Myocyte (in vitro differentiated cells): ENCODE results near the gene LAMB1. TPM values are rescaled to one million over a fixed set of nuclear protein-coding genes. Genes with fewer than 3 reads are reported as not detected.

ENCODE experiments used
- DNase-seq: peaks from one replicate; pipeline ENCODE4 v3.0.0-alpha.2; 2012; ENCODE audit warnings: low read depth
- total RNA-seq: library from RNA; depleted of rRNA; stranded (reverse); fragments of >200 nt; gene quantifications from 2 replicates; pipeline ENCODE4 v1.2.3, GENCODE V29; 2014

LAMB1 gene
- total RNA-seq, 1 donor from 2014 or later = 105 TPM

DNA sequence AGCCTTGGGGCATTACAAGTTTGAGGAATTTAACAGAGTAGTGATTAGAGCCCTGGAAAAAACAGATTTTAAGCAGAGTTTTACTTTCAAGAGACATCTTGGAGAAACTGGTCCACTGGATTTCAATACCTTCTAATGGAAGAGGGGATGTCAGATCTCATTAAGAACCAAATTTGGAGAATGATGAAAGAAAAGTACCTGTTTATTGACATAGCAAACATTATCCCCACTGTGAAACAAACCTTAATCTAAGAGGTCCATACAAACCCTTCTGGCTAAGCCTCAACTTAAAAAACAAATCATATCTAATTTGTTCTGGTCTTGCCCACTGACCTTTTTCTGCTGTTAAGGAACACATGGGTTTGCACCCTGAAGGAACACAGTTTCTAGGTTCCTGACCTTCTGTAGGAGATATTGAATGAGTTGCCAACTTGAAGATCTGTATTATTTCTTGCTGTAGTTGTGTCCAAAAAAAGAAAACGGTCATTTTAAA, 53.5 kb downstream of the LAMB1 start:
- no peak for DNase-seq

DNA sequence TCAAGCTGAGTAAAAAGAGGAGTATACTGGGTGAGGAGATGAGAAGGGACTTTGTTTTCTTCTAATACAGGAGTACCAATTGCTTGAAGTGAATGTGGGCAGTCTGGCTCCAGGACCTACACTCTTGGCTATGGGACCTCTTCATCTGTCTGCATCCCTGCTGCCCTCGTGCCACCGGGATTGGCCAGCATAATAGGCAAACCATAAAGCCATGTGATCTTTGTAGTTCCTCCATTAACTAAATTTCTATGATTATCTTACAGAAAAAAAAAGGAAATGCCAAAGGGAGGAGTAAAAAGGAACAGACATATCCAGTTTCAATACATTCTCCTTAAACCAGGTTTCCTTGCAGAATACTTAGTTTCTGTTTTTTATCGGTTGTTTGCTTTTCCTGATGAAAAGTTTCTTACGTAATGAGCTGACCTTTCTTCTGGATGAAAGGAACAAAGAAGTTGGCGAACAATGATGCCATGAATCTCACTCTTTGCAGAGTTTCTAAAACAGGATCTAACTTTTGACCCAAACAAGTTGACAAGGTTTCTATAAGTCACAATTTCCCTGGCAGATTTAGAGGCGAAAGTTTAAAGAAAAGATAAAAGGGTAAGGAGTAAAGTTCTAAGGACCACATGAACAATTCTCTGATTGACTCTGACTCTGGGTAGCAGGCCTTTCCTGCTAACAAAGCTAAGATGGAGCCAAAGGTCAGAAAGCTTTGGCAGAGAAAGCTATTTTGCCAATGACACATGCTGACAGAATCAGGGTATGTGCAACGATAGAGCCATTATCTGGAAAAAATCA, 54.1 kb downstream of the LAMB1 start:
- peak; percentile 65 for DNase-seq

DNA sequence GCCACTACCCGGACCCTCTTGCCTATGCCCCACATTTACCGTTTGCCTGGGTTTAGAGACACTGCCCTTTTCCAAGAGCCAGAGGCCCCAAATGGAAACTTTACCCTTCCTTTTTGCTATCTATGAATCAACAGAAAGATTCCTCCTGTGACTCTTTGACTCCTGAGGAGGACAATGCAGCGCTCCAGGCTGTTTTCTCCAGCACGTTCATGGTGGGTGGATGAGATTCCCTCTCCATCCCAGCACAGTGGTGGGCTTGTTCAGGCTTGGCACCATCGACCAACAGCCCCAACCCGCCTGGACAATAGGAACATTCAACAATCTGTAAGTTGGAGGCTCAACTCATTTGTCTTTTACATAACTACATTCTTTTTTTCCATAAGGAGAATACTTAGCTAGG, 56.1 kb downstream of the LAMB1 start:
- no peak for DNase-seq

DNA sequence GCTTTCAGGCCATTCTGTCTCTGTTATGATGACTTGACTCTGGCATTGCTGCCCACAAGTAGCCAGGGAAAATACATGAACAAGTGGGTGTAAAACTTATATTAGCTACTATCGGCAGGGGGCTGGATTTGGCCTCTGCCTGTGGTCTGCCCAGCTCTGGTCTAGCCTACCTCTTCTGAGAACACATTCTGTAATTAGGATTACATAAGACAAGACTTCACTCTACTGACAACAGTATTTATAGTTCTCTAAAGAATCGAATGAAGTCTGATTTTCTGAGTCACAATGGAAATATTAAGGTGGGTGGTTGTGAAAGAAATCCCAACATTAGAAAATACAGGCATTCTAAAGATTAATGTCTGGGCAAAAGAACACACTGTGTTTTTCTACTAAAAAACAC, 56.5 kb downstream of the LAMB1 start:
- peak; percentile 57 for DNase-seq

DNA sequence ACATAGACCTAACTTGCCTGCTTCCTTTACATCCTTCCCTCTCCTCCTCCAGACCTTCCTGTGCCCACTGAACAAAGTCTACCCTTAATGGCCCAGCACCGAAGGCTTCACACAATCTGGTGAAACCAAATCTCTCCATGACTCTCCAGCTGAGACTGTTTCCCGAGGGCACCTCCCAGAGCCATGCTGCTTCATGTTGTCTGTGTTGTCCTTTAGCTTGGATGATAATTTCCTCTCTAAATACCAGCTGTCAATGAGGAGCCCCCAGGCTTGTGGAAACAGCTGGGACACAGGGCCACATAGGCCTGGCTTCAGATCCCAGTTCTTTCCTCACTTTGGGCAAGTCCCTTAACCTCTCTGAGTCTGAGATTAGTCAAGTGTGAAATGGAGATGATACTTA, 57.6 kb downstream of the LAMB1 start:
- peak; percentile 79 for DNase-seq

DNA sequence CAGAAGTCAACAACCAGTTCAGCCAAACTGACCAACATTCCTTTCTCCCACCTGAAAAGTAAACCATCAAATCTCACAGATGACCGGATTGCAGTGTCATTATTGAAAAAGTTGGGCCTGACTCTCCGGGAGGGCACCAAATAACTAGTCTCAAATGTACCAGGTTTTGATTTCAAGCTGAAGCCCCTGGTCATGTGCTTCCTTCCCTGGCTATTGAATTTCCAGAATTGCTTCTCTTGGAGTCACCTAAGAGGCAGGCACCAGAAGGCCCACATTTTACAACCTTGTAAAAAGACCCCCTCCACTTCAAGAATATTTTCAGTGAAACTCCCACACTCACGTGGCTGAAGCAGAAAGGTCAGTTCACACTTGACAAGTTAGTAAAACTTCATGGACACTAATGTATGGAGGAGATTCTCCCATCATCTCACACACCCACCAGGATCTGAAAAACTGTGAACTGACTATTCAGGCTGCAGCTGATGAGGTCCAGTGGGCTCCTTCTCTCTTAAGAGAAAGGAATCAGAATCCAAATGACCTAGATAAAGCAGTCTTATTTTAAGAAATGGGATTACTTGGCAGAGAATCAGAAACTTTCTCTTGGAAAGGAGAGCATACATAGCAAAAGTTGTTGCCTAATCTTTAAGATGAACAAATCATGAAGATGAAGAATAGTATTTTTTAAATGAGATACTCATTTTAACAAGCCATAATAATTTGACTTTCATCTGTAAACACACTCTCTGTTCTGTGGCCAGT, 58.4 kb downstream of the LAMB1 start:
- DNase-seq = no peak

DNA sequence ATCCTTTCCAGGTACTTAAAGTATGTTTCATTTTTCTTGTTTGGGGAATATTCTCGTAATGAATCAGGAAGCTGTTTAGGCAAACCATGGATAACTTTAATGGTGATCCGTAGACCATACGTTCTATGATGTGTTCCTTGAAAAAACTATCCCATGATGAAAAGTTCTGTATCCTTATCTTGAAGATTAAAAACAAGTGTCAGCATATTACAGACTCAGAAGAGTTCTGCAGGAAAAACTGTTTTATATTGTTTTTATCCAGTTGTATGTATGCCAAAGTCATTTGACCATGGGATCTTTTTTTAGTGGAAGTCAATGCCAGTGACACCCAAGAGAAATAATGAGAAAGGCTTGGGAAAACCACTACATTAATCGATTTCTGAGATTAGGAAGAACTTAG, 59.9 kb downstream of the LAMB1 start:
- DNase-seq = no peak

DNA sequence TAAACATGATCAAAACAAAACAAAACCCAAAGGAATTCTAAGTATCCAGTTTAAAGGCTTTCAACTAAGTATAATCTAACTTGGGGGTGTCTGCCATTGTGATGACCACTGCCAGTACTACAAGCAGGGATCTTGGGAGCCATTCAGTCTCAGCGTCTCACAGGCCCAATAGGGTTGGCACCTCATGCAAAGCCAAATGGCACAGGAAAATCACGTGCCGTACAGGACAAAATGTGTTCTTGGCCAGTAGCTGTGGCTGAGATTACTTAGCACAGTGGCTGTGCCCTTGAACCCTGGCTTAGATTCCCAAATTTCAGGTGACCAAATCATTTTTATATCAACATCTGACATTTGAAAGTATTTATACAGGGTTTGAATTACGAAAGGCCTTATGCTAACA, 62.0 kb downstream of the LAMB1 start:
- no peak for DNase-seq

DNA sequence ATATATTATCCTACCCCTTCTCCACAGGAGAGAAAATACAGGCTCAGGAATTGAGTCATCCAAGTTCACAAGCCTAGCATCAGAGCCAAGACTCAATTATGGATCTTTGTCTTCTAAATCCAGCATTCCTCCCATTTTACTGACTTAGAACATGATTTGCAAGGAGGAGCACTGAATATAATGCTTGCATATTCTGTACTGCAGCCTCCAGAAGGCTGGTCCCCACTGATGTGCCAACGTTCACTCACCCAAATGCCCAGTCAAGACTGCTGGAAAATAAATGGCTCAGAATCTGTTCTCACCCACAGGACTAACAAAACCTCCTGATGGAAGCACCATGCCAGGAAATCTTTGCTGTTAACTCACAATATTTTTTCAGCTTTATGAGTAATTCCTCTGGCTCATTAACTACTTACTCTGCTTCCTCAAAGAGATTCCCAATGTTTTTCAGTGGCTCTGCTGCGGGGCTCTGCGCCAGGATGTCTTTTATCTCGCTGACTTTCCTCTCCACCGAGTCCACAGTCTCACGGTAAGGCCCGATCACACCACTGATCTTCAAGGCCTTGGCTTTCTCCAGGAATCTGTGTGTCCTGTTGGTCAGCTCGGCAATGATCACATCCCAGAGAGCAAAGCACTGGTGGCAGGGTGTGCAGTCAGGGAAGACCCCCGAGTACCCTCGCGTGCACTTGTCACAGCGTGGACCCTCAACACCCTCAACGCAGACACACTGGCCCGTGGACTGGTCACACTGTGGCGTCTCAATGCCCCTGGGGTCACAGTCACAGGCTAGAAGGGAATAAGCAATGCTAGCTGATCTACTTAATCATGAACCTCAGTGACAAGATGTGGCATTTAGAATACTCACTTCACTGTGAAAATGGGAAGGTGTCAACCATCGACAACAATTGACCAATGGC, 63.1 kb downstream of the LAMB1 start:
- peak; percentile 81 for DNase-seq

DNA sequence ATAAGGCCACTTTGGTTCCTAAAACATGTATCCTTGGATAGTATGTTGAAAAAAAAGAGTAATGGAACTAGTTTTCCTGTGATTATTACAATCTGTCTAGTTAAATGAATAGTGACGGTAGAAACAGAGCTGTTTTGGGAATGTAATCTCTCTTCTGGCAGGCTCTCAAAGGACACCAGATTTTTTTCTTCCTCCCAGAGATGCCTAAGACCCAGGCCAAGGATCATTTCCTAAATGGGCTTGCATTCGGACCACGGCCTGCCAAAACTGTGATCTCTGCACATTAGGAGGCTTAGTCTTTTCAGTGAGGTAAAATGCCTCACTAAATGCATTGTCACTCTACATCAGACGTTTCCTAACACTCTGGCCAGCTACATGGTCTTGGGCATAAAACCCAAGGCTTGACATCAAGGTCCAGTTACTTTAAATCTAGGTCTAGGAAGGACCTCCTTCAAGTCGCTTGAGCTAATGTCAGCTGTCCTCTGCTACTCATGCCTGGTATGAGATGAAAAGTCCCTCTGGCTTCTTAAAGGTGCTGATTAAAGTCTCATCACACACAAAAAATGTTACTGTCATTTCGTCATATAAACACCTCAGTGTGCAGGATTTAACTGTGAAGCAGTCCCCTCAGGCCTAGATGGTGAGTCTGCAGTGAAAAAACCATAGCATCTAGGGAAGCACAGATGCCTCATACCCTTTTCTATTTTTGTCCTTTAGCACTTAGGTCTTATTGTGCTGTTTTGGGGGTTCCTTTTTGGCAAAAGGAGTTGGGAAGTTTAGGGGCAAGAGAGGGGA, 64.3 kb downstream of the LAMB1 start:
- DNase-seq = no peak

DNA sequence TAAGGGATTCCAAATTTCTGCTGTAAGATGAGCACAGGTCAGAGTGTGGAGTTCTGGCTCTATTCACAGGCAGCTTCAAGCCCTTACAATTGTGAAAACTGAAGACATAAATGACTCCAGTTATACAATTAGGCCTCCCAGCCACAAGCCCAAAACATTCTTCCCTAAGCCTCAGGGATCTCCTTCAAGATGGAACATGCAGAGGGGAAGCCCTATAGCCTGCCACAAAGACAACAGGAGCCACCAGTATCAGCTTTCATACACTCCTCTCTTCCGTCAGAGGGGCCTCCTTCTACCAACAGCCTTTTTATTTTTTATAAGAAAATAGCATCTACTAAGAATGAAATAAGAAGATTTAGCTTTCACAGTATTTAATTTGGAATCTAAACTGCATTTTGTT, 65.4 kb downstream of the LAMB1 start:
- peak; percentile 69 for DNase-seq

DNA sequence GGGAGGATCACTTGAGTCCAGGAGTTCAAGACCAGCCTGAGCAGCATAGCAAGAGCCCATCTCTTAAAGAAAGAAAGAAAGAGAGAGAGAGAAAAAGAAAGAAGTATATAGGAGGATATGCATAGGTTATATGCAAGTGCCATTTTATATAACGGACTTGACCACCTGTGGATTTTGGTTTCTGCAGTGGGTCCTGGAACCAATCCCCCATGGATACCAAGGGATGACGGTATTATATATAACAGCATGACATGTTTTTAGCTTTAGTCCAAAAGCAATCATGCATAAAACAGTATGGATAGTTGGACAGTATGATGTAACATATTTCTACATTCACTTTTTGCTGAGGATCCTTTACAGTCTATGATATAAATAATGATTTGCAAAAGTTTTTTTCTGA, 66.6 kb downstream of the LAMB1 start:
- no peak for DNase-seq

DNA sequence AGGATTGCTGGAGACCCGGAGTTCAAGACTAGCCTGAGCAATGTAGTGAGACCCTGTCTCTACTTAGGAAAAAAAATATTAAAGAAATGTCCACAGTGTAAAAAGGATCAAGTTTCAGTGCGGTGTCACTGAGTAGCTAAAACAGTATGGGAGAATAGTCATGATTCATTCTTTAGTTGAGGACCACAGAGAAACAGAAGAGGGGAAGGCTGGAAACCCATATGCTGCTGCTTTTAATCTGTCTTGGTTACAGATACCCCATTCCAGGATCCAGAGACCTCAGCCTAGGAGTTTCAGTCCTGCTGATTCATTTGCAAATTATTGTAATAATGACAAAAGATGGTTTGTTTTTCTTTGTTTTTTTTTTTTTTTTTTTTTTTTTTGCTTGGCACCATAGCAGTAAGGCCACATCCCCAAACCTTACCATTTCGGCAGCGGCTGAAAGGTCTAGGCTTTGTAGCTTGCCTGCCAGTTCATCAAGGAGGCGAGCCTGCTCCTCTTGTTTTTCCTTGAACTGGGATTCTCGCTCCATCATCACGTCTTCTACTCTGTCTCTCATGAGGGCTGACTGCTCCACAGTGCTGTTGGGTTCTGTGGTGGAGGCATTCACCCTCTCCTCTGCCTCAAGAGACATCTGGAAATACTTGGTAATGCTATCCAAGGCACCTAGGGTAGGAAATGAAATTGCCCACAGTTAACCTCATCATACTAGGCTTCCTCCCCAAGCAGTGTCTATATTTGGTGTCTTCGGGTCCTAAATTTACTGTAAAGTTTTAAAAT, 67.8 kb downstream of the LAMB1 start:
- DNase-seq = peak; percentile 84

DNA sequence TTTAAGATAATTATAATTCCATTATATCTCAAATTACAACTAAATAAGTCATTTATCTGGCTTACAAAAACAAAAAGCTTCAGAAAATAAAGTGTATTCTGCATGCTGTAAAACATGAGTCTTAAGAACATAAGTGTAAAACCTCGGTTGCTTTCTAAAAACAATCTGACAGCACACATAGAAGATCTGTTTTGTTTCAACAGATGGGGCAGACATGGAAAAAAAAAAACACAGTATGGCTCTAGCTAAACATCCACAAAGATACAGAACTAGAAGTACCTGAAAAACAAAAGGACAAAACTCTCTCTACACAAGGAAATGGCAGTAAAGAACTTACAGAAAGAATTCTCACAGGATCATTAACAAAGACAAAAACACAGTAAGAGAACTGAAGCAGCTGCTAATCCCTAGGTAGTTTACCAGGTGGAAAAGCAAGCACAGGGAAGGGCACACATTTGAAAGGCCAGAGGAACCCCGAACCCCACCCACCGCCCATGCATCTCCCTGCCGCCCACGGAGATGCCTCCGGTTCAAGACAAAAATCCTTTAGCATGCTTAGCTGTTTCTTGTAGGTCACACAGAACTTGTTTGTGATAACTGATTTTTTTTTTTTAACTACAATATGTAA, 69.5 kb downstream of the LAMB1 start:
- DNase-seq = no peak

DNA sequence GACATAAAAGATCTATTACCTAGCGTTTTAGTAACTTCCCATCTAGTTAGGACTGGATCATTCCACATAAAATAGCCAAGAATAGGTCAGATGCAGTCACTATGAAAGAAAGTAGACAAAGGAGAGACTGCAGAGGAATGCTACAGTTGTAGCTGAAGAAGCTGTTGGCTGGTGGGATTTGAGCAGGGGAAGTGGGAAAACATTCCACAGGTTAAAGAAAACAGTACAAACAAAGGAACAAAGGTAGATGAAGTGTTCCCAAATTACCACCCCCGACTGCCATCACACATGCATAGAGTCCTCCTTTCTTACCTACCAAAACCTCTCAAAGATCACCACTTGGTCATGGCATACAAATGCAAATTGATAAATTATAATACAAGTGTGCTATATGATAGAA, 70.2 kb downstream of the LAMB1 start:
- DNase-seq = no peak

DNA sequence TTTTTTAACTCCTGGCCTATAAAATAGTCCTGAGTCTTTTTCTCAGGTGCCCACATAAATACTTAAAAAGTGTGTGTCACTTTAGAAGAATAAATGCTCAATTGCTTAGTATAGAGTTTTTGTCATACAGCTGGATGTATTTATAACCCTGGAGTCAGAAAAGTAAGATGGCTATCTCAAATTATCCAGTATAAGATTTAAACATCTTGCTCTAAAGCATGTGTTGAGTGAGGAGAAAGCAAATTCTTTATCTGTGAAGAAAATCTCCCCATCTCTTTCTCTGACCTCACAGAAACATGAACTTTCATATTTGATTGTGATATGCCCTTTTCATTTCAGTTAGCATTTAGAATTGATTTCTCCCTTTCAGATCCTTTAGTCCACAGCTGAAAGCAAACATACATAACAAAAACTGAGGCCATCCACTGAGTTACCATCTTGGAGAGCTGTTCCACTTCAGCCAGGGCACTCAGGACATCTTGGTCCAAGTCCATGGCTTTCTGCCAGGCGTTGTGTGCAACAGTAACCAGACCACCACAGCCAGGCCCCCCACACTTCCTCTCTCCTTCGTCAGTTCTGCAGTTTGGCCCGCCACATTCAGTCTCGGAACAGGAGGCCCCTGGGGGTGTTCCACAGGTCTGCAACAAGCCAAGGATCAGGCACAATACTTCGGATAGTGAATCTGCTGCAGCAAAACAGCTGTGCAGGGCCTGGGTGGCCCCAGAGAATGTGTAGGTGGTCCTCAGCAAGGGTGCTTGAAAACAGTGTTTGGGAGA, 71.0 kb downstream of the LAMB1 start:
- no peak for DNase-seq

DNA sequence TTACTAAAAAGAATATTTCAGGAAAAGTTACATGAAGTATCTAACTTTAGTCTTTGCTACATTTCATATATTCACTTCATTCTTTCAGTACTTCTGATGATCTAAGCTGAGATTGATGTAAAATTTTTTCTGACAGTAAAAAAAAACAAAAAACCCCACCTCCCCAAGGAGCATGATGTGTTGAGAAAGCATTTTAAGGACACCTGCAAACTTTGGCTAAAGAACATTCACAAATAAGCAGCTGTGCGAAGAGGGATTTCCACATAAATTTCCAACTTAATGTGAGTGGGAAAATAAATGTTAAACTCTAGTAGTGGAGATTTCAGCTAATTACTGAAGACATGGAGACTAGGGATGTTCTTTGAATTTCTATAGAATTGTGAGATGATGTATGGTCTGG, 76.5 kb downstream of the LAMB1 start:
- DNase-seq = no peak

DNA sequence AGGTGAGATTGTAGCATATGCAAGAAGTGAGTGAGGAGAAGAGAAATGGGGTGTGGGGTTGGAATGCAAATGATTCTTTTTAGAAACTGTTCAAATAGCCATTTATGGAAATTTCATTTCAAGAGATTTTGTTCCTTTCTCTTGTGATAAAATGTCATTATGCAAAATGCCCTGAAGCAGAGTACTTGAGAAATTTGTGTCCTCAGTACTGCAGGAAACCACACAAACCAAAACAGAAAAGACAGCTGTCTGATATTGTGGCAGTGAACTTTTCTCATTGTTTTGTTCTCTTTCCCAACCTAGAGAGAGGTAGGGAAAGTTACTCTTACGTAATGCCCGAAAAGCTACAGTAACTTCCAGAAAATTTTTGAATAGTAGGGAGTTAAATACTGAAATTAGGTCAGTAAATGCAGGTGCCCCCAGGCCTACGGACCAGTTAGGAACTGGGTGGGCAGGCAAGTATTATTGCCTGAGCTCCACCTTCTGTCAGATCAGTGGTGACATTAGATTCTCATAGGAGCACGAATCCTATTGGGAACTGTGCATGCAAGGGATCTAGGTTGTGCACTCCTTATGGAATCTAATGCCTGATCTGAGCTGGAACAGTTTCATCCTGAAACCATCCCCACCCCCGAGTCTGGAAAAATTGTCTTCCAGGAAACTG, 78.0 kb downstream of the LAMB1 start:
- DNase-seq = peak; percentile 73
